ENCODE results near the gene MKNK1. TPM values are rescaled to one million over a fixed set of nuclear protein-coding genes. Genes with fewer than 3 reads are reported as not detected.

MKNK1 gene
- total RNA-seq, 1 donor from 2014 or later: 77.6 TPM

- Histone ChIP-seq H3K4me3 (no peak overlapping the region), H3K36me3 (peaks cover 49% of the 10 kb centered on the region), H3K27me3 (ENCODE audit: low read depth) (no peaks in the 10 kb centered on the region), H3K27ac (peak overlapping the region; percentile 75), H3K9me3 (no peaks in the 10 kb centered on the region), H3K4me1 (peaks cover 29% of the 10 kb centered on the region)
- peak; percentile 41 to 59 for ATAC-seq
- no peak for DNase-seq
- TF ChIP-seq CTCF (IDR thresholded peaks at IDR 0.05): no peak
- intact Hi-C loops (cut with DNase I): no loop called here
Observed at GRCh38 chr1:46594063-46594462, 10.0 kb downstream of the MKNK1 start.

- intact Hi-C loops (cut with DNase I): no loop called here
- no peaks in the 10 kb centered on the region for H3K9me3 ChIP-seq
- no peak for DNase-seq
- H3K36me3 ChIP-seq: peaks cover 53% of the 10 kb centered on the region
- TF ChIP-seq CTCF (IDR thresholded peaks at IDR 0.05): no peak
- no peak for ATAC-seq
- no peaks in the 10 kb centered on the region for H3K27me3 ChIP-seq (ENCODE audit: low read depth)
- no peak overlapping the region for H3K4me3 ChIP-seq
- H3K27ac ChIP-seq: no peak overlapping the region
- peaks cover 24% of the 10 kb centered on the region for H3K4me1 ChIP-seq
Observed at GRCh38 chr1:46592823-46593222, 11.2 kb downstream of the MKNK1 start.

GRCh38 chr1:46589529-46589928 lies 14.5 kb downstream of the MKNK1 start:
- no peak for TF ChIP-seq CTCF (IDR thresholded peaks at IDR 0.05)
- H3K27me3 ChIP-seq (ENCODE audit: low read depth): no peaks in the 10 kb centered on the region
- DNase-seq (no peak), ATAC-seq (no peak)
- peaks cover 79% of the 10 kb centered on the region for H3K36me3 ChIP-seq
- H3K9me3 ChIP-seq: no peaks in the 10 kb centered on the region
- peaks cover 8% of the 10 kb centered on the region for H3K4me1 ChIP-seq
- intact Hi-C loops (cut with DNase I): no loop called here
- no peak overlapping the region for H3K4me3 ChIP-seq
- H3K27ac ChIP-seq: no peak overlapping the region

- H3K9me3 ChIP-seq: no peaks in the 10 kb centered on the region
- no peak overlapping the region for H3K4me3 ChIP-seq
- H3K27ac ChIP-seq: no peak overlapping the region
- intact Hi-C loops (cut with DNase I): no loop called here
- peak; percentile 78 to 83 for ATAC-seq
- H3K36me3 ChIP-seq: peaks cover 85% of the 10 kb centered on the region
- peak; percentile 82 for DNase-seq
- H3K27me3 ChIP-seq (ENCODE audit: low read depth): no peaks in the 10 kb centered on the region
- TF ChIP-seq CTCF (IDR thresholded peaks at IDR 0.05): no peak
- H3K4me1 ChIP-seq: peaks cover 20% of the 10 kb centered on the region
Observed at GRCh38 chr1:46587069-46587468, 17.0 kb downstream of the MKNK1 start.

- peaks cover 35% of the 10 kb centered on the region for H3K4me1 ChIP-seq
- H3K9me3 ChIP-seq: no peaks in the 10 kb centered on the region
- intact Hi-C loops (cut with DNase I): no loop called here
- H3K27ac ChIP-seq: no peak overlapping the region
- DNase-seq: no peak
- H3K4me3 ChIP-seq: no peak overlapping the region
- no peak for ATAC-seq
- TF ChIP-seq CTCF (IDR thresholded peaks at IDR 0.05): no peak
- no peaks in the 10 kb centered on the region for H3K27me3 ChIP-seq (ENCODE audit: low read depth)
- H3K36me3 ChIP-seq: peaks cover 80% of the 10 kb centered on the region
Observed at GRCh38 chr1:46585312-46585938, 18.6 kb downstream of the MKNK1 start.
